Common myeloid progenitor, CD34-positive (primary cell): ENCODE measurements around the gene TRIM4.
"Not testable (repeated sequence)": the region's sequence is repeated elsewhere in the genome, so short reads cannot be mapped to it uniquely, and the experiment has no call there.

ENCODE experiments used
- CTCF ChIA-PET: fragments of 350-600 bp; sonication (Branson Sonifier 250); formaldehyde crosslinking; loops from one replicate; lab custom pipeline; 2021; ENCODE audit warnings: antibody characterized with exemption; lab: Charles Lee
- POLR2A ChIA-PET: fragments of 350-600 bp; sonication (Branson Sonifier 250); formaldehyde crosslinking; loops from one replicate; lab custom pipeline; 2021; ENCODE audit warnings: antibody characterized with exemption; lab: Charles Lee
- DNase-seq, 3 donors: peaks; one replicate each; pipeline versions ENCODE4 v3.0.0 to v3.0.0-alpha.2; 2013
- H3K27ac ChIP-seq, 2 experiments: 1 replicate in 1 of 2; 2 replicates in 1 of 2; pipeline ENCODE4 v1.7.0; 2013; ENCODE audit warnings: inconsistent platforms in 2 of 2, low read length in 2 of 2, mild to moderate bottlenecking in 2 of 2, low read depth in 1 of 2, moderate library complexity in 1 of 2; ENCODE audit not compliant: severe bottlenecking in 2 of 2, insufficient read depth in 1 of 2, poor library complexity in 1 of 2
- H3K27me3 ChIP-seq, 5 experiments: replicated peaks in 2 of 5; 1 replicate in 3 of 5; 2 replicates in 2 of 5; pipeline versions ENCODE4 v1.6.1 to v1.7.0; 2013; ENCODE audit warnings: low read length in 4 of 5, mild to moderate bottlenecking in 2 of 5, moderate library complexity in 2 of 5, inconsistent platforms in 1 of 5; ENCODE audit not compliant: insufficient read depth in 5 of 5, control insufficient read depth in 4 of 5
- H3K36me3 ChIP-seq, 4 experiments: 1 replicate in 2 of 4; 2 replicates in 2 of 4; pipeline versions ENCODE4 v1.6.1 to v1.7.0; 2013; ENCODE audit warnings: low read length in 3 of 4, control low read depth in 1 of 4, mild to moderate bottlenecking in 1 of 4; ENCODE audit not compliant: control insufficient read depth in 4 of 4, insufficient read depth in 4 of 4
- H3K4me1 ChIP-seq, 4 experiments: 1 replicate in 3 of 4; 2 replicates in 1 of 4; pipeline versions ENCODE4 v1.6.1 to v1.7.1; 2013; ENCODE audit warnings: low read length in 3 of 4, mild to moderate bottlenecking in 3 of 4, control low read depth in 1 of 4, inconsistent platforms in 1 of 4, moderate library complexity in 1 of 4; ENCODE audit not compliant: control insufficient read depth in 4 of 4, insufficient read depth in 4 of 4; ENCODE audit errors: control extremely low read depth in 1 of 4
- H3K4me3 ChIP-seq, 7 experiments: 1 replicate in 4 of 7; 2 replicates in 3 of 7; pipeline versions ENCODE4 v1.5.1 to v1.7.0; 2013; ENCODE audit warnings: mild to moderate bottlenecking in 7 of 7, low read length in 6 of 7, moderate library complexity in 6 of 7, inconsistent platforms in 2 of 7, low read depth in 2 of 7, control low read depth in 1 of 7; ENCODE audit not compliant: insufficient read depth in 4 of 7, control insufficient read depth in 1 of 7; ENCODE audit errors: extremely low read depth in 1 of 7
- H3K9me3 ChIP-seq, 5 experiments: 1 replicate in 4 of 5; 2 replicates in 1 of 5; pipeline versions ENCODE4 v1.6.1 to v1.7.1; 2013; ENCODE audit warnings: low read length in 4 of 5, mild to moderate bottlenecking in 2 of 5, inconsistent platforms in 1 of 5, low read depth in 1 of 5, moderate library complexity in 1 of 5; ENCODE audit not compliant: control insufficient read depth in 4 of 5, insufficient read depth in 2 of 5; ENCODE audit errors: control extremely low read depth in 1 of 5
- WGBS: methylation state at CpG from one replicate; pipeline ENCODE4 v1.1.5; 2013; ENCODE audit not compliant: insufficient coverage; 5-methylcytosine and 5-hydroxymethylcytosine counted together

TRIM4 gene

GRCh38 chr7:99950819-99951218, 31.5 kb upstream of the TRIM4 start:
- DNase-seq, H3K9me3 ChIP-seq, H3K36me3 ChIP-seq, POLR2A ChIA-PET, H3K4me3 ChIP-seq, H3K27me3 ChIP-seq, H3K27ac ChIP-seq, H3K4me1 ChIP-seq: not testable (repeated sequence)
- WGBS, result 95% methylated on average over 6 of the region's 6 CpGs
- CTCF ChIA-PET, result interaction anchor here (0.6 to 5.9 kb wide), 9 partner anchors 9 to 40 kb away, joined by 3 to 37 read pairs (median 7); partner anchors contain the start of genes GJC3 and TRIM4

DNA sequence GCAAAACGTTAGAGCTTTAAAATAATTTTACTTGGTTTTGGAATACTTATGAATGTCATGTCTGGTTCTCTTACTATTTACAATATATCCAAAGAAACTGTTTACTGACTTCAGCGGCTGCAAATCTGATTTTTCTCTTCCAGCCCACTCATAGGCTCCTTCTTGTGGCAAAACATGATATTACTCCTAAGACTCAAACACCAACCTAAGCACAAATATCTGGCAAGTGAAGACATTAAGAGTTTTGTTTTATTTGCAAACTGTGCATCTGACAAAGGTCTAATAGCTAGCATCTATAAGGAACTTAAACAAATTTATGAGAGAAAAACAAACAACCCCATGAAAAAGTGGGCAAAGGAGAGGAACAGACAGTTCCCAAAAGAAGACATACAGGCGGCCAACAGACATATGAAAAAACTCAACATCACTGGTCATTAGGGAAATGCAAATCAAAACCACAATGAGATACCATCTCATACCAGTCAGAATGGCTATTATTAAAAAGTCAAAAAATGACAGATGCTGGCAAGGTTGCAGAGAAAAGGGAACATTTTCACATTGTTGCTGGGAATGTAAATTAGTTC, 30.4 kb upstream of the TRIM4 start:
- no peak overlapping the region for H3K4me3 ChIP-seq
- H3K9me3 ChIP-seq, result peaks cover 0 to 9% (median 3%) of the 10 kb centered on the region in 5 experiments
- WGBS, result no CpG with 5 or more reads among the region's 3 CpGs
- H3K27ac ChIP-seq, result no peak overlapping the region
- H3K27me3 ChIP-seq, result peaks cover 0 to 5% (median 0%) of the 10 kb centered on the region in 5 experiments
- CTCF ChIA-PET, result interaction anchor here (0.6 to 5.9 kb wide), 12 partner anchors 8 to 511 kb away, joined by 3 to 37 read pairs (median 6); partner anchors contain the start of genes GJC3, PTCD1 and TRIM4
- DNase-seq, result peak; percentile 31 to 59 (median 51)
- no peaks in the 10 kb centered on the region for H3K36me3 ChIP-seq
- peaks cover 0 to 5% (median 0%) of the 10 kb centered on the region in 4 experiments for H3K4me1 ChIP-seq
- POLR2A ChIA-PET, result no interaction called here

- ChIA-PET POLR2A (no interaction called here), CTCF (interaction anchor here (0.9 to 5.9 kb wide), 7 partner anchors 8 to 36 kb away, joined by 3 to 37 read pairs (median 6); partner anchors contain the start of genes GJC3 and TRIM4)
- H3K4me1 ChIP-seq, result peaks cover 0 to 9% (median 7%) of the 10 kb centered on the region in 4 experiments
- H3K9me3 ChIP-seq, result peaks cover 0 to 9% (median 0%) of the 10 kb centered on the region in 5 experiments
- no peak for DNase-seq
- no peak overlapping the region for H3K4me3 ChIP-seq
- H3K36me3 ChIP-seq, result no peaks in the 10 kb centered on the region
- WGBS, result no CpG with 5 or more reads among the region's 1 CpG
- H3K27ac ChIP-seq, result no peak overlapping the region
- H3K27me3 ChIP-seq, result peaks cover 0 to 5% (median 0%) of the 10 kb centered on the region in 5 experiments
Measured at GRCh38 chr7:99947608-99948007, 28.3 kb upstream of the TRIM4 start.

DNA sequence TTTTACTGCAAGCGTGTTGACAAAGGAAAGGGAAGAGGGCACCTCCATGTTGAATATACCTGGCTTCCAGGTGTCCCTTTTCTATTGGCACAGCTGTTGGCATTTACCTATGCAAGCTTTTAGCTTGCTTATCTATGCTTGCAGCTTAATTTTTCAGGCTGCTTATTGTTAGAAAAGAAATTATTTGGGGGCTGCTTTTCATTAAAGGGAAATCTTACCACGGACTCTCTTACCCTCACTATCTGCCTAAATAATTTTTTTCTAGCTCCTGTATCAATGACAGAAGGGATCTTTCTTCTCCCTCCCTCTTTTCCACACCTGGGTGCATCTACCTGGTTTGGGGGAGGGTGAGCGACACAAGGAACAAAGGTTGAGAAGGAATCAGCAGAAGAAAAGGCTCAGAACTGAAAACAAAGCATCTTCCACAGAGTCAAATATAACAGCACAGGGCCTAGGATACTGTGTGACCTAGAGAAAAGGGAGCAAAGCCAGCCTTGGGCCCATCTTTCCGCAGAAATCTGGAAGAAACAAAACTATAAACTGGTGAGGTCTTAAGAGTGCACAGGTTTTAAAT, 25.3 kb upstream of the TRIM4 start:
- Histone ChIP-seq H3K4me3 (peak overlapping the region in 2 of 7 experiments; percentile 53 to 59), H3K9me3 (peaks cover 0 to 2% (median 0%) of the 10 kb centered on the region in 5 experiments), H3K27me3 (peaks cover 0 to 5% (median 0%) of the 10 kb centered on the region in 5 experiments), H3K27ac (no peak overlapping the region), H3K36me3 (no peaks in the 10 kb centered on the region), H3K4me1 (peaks cover 0 to 9% (median 7%) of the 10 kb centered on the region in 4 experiments)
- POLR2A ChIA-PET, result no interaction called here
- no peak for DNase-seq
- CTCF ChIA-PET, result interaction anchor here (0.6 to 2.6 kb wide), 7 partner anchors 15 to 78 kb away, joined by 3 to 10 read pairs (median 6); partner anchors contain the start of genes GJC3 and TRIM4
- WGBS, result 63% methylated on average over 3 of the region's 4 CpGs

- Histone ChIP-seq H3K27ac (no peak overlapping the region), H3K27me3 (peaks cover 0 to 5% (median 0%) of the 10 kb centered on the region in 5 experiments), H3K9me3 (peaks cover 0 to 9% (median 0%) of the 10 kb centered on the region in 5 experiments), H3K4me1 (peaks cover 0 to 9% (median 7%) of the 10 kb centered on the region in 4 experiments), H3K4me3 (peak overlapping the region in 4 of 7 experiments; percentile 5 to 59 (median 46)), H3K36me3 (no peaks in the 10 kb centered on the region)
- WGBS, result 18% methylated on average over 8 of the region's 14 CpGs
- CTCF ChIA-PET, result interaction anchor here (1.0 to 2.6 kb wide), 7 partner anchors 14 to 78 kb away, joined by 3 to 10 read pairs (median 6); partner anchors contain the start of genes GJC3 and TRIM4
- peak; percentile 14 to 60 (median 55) for DNase-seq
- POLR2A ChIA-PET, result no interaction called here
Measured at GRCh38 chr7:99943641-99944496, 24.5 kb upstream of the TRIM4 start.

DNA sequence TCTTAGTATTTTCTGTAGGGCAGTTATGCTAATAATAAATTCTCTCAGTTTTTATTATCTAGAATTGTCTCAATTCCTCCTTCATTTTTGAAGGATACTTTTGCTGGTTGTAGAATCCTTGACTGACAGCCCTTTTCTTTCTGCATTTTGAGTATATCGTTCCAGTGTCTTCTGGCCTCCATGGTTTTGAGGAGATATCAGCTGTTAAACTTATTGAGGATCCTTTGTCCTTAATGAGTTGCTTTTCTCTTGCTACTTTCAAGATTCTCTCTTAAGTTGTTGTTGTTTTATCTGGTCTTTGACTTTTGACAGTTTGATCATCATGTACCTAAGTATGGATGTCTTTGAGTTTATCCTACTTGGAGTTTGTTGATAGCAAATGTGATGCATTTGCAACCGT, 19.0 kb upstream of the TRIM4 start:
- Histone ChIP-seq H3K4me1 (no peaks in the 10 kb centered on the region), H3K4me3 (no peak overlapping the region), H3K9me3 (peaks cover 0 to 19% (median 4%) of the 10 kb centered on the region in 5 experiments), H3K27ac (no peak overlapping the region), H3K36me3 (no peaks in the 10 kb centered on the region), H3K27me3 (peaks cover 0 to 2% (median 0%) of the 10 kb centered on the region in 5 experiments)
- no peak for DNase-seq
- WGBS, result no CpG with 5 or more reads among the region's 2 CpGs
- CTCF ChIA-PET, result interaction anchor here (0.8 to 2.0 kb wide), 4 partner anchors 9 to 41 kb away, joined by 3 to 8 read pairs (median 3); partner anchors contain the start of gene GJC3
- POLR2A ChIA-PET, result no interaction called here
